ENCODE results near the gene DOCK10.
"Not testable (repeated sequence)": the region's sequence is repeated elsewhere in the genome, so short reads cannot be mapped to it uniquely, and the experiment has no call there.

GRCh38 chr2:224917246-224917645 is 125.0 kb downstream of the DOCK10 start:
- TF ChIP-seq CTCF (IDR thresholded peaks at IDR 0.05); POLR2AphosphoS5 (IDR thresholded peaks at IDR 0.05; ENCODE audit: low read depth, low read length); REST (IDR thresholded peaks at IDR 0.05; ENCODE audit: insufficient read depth in 1 of 2, low read depth in 2 of 2, low read length in 1 of 2); TCF7L2 (IDR thresholded peaks at IDR 0.05; ENCODE audit: low read depth, low read length); SIN3A (IDR thresholded peaks at IDR 0.05; ENCODE audit: borderline replicate concordance, insufficient read depth, low read depth, low read length): not testable (repeated sequence)

All from Panc1 (cell line).